ENCODE measurements around the gene PRELID3B. TPM values are rescaled to one million over a fixed set of nuclear protein-coding genes. Genes with fewer than 3 reads are reported as not detected.

PRELID3B gene
- total and polyA plus RNA-seq, 4 donors: 19.9 to 61.1 (median 41.2) TPM

GRCh38 chr20:59081036-59081435, 38.5 kb upstream of the PRELID3B start:
- H3K4me1 ChIP-seq (ENCODE audit: control insufficient read depth in 5 of 5, insufficient read depth in 5 of 5, low read length in 5 of 5): no peaks in the 10 kb centered on the region
- H3K4me3 ChIP-seq: no peak overlapping the region
- DNase-seq (peak in 2 of 3 donors; percentile 25 to 30), ATAC-seq (ENCODE audit: insufficient read depth, low FRiP score) (no peak)
- 50 to 56% methylated on average over 3 of the region's 3 CpGs for WGBS, 2 donors
- peaks cover 0 to 8% (median 0%) of the 10 kb centered on the region in 3 donors for H3K27me3 ChIP-seq (ENCODE audit: control insufficient read depth in 3 of 3, insufficient read depth in 3 of 3, low read length in 2 of 3)
- TF ChIP-seq, protein P1, sequence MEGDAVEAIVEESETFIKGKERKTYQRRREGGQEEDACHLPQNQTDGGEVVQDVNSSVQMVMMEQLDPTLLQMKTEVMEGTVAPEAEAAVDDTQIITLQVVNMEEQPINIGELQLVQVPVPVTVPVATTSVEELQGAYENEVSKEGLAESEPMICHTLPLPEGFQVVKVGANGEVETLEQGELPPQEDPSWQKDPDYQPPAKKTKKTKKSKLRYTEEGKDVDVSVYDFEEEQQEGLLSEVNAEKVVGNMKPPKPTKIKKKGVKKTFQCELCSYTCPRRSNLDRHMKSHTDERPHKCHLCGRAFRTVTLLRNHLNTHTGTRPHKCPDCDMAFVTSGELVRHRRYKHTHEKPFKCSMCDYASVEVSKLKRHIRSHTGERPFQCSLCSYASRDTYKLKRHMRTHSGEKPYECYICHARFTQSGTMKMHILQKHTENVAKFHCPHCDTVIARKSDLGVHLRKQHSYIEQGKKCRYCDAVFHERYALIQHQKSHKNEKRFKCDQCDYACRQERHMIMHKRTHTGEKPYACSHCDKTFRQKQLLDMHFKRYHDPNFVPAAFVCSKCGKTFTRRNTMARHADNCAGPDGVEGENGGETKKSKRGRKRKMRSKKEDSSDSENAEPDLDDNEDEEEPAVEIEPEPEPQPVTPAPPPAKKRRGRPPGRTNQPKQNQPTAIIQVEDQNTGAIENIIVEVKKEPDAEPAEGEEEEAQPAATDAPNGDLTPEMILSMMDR (IDR thresholded peaks at IDR 0.05; ENCODE audit: control extremely low read depth, extremely low read depth): no peak
- no peak overlapping the region for H3K27ac ChIP-seq (ENCODE audit: low read depth in 1 of 2, low read length in 1 of 2)
- no peaks in the 10 kb centered on the region for H3K9me3 ChIP-seq (ENCODE audit: control insufficient read depth in 4 of 4, insufficient read depth in 3 of 4, low read length in 3 of 4)
- no peak overlapping the region for H3K9ac ChIP-seq (ENCODE audit: insufficient read depth in 1 of 2, low read length in 2 of 2)
- H3K36me3 ChIP-seq (ENCODE audit: control insufficient read depth in 4 of 4, insufficient read depth in 4 of 4, low read length in 4 of 4): no peaks in the 10 kb centered on the region

GRCh38 chr20:59078231-59078630, 35.6 kb upstream of the PRELID3B start:
- no peak for ATAC-seq (ENCODE audit: insufficient read depth, low FRiP score)
- no peak for DNase-seq
- TF ChIP-seq, protein P1 (IDR thresholded peaks at IDR 0.05; ENCODE audit: control extremely low read depth, extremely low read depth): no peak
- Histone ChIP-seq H3K4me3 (no peak overlapping the region), H3K36me3 (ENCODE audit: control insufficient read depth in 4 of 4, insufficient read depth in 4 of 4, low read length in 4 of 4) (no peaks in the 10 kb centered on the region), H3K9me3 (ENCODE audit: control insufficient read depth in 4 of 4, insufficient read depth in 3 of 4, low read length in 3 of 4) (peaks cover 0 to 2% (median 0%) of the 10 kb centered on the region in 4 donors), H3K9ac (ENCODE audit: insufficient read depth in 1 of 2, low read length in 2 of 2) (no peak overlapping the region), H3K27ac (ENCODE audit: low read depth in 1 of 2, low read length in 1 of 2) (no peak overlapping the region), H3K4me1 (ENCODE audit: control insufficient read depth in 5 of 5, insufficient read depth in 5 of 5, low read length in 5 of 5) (no peaks in the 10 kb centered on the region), H3K27me3 (ENCODE audit: control insufficient read depth in 3 of 3, insufficient read depth in 3 of 3, low read length in 2 of 3) (peaks cover 0 to 21% (median 16%) of the 10 kb centered on the region in 3 donors)
- 78 to 79% methylated on average over 5 of the region's 5 CpGs for WGBS, 2 donors

GRCh38 chr20:59077705-59078104, 35.1 kb upstream of the PRELID3B start:
- ATAC-seq (ENCODE audit: insufficient read depth, low FRiP score) (no peak), DNase-seq (no peak)
- Histone ChIP-seq H3K9me3 (ENCODE audit: control insufficient read depth in 4 of 4, insufficient read depth in 3 of 4, low read length in 3 of 4) (peaks cover 0 to 2% (median 0%) of the 10 kb centered on the region in 4 donors), H3K27me3 (ENCODE audit: control insufficient read depth in 3 of 3, insufficient read depth in 3 of 3, low read length in 2 of 3) (peaks cover 0 to 21% (median 16%) of the 10 kb centered on the region in 3 donors), H3K4me3 (no peak overlapping the region), H3K36me3 (ENCODE audit: control insufficient read depth in 4 of 4, insufficient read depth in 4 of 4, low read length in 4 of 4) (no peaks in the 10 kb centered on the region), H3K27ac (ENCODE audit: low read depth in 1 of 2, low read length in 1 of 2) (no peak overlapping the region), H3K9ac (ENCODE audit: insufficient read depth in 1 of 2, low read length in 2 of 2) (no peak overlapping the region), H3K4me1 (ENCODE audit: control insufficient read depth in 5 of 5, insufficient read depth in 5 of 5, low read length in 5 of 5) (no peaks in the 10 kb centered on the region)
- WGBS, 2 donors: 47 to 68% methylated on average over 1 of the region's 1 CpG
- TF ChIP-seq, protein P1 (IDR thresholded peaks at IDR 0.05; ENCODE audit: control extremely low read depth, extremely low read depth): no peak

DNA sequence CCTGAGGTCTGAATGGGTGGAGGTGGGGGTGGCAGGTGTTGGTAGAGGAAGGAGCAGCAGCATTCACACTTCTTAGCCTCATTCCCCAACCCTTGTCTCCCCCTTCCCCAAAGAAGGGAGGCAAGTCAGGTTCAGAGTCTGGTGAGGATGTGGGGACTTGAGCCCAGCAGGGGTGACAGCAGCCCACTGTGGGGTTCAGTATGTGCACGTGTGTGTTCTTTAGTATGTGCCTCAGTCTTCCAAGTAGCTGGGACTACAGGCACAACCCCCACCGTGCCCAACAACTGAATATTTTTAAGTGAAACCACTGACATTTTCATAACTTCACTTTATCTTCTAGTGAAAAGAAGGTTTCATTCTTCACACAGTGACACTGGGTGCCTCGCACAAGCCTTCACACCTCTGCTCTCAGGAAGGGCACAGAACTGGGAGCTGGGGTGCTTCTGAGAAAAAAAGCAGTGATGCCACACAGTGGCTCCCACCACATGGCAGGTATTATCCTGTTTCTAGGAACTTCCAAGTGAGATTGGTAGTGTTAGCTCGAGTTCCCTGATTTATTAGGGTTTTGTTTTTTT, 33.4 kb upstream of the PRELID3B start:
- 74 to 87% methylated on average over 4 of the region's 4 CpGs for WGBS, 2 donors
- DNase-seq: no peak
- no peak for ATAC-seq (ENCODE audit: insufficient read depth, low FRiP score)
- Histone ChIP-seq H3K9ac (ENCODE audit: insufficient read depth in 1 of 2, low read length in 2 of 2) (no peak overlapping the region), H3K4me1 (ENCODE audit: control insufficient read depth in 5 of 5, insufficient read depth in 5 of 5, low read length in 5 of 5) (no peaks in the 10 kb centered on the region), H3K4me3 (no peak overlapping the region), H3K36me3 (ENCODE audit: control insufficient read depth in 4 of 4, insufficient read depth in 4 of 4, low read length in 4 of 4) (no peaks in the 10 kb centered on the region), H3K9me3 (ENCODE audit: control insufficient read depth in 4 of 4, insufficient read depth in 3 of 4, low read length in 3 of 4) (peaks cover 0 to 2% (median 0%) of the 10 kb centered on the region in 4 donors), H3K27me3 (ENCODE audit: control insufficient read depth in 3 of 3, insufficient read depth in 3 of 3, low read length in 2 of 3) (peaks cover 0 to 21% (median 16%) of the 10 kb centered on the region in 3 donors), H3K27ac (ENCODE audit: low read depth in 1 of 2, low read length in 1 of 2) (no peak overlapping the region)
- TF ChIP-seq, protein P1 (IDR thresholded peaks at IDR 0.05; ENCODE audit: control extremely low read depth, extremely low read depth): no peak
